Activated naive CD8-positive, alpha-beta T cell treated with anti-CD3 and anti-CD28 coated beads, Interleukin-2, amount 50 U/mL, for 16 hours (primary cell): ENCODE data around the gene IRAK3.
"Not testable (repeated sequence)": the region's sequence is repeated elsewhere in the genome, so short reads cannot be mapped to it uniquely, and the experiment has no call there.

Experiments used
- DNase-seq: peaks from one replicate; pipeline ENCODE4 v3.0.0-alpha.2; 2020; ENCODE audit warnings: low read depth, low spot score

The IRAK3 gene

GRCh38 chr12:66169221-66170170 lies 19.5 kb upstream of the IRAK3 start, which contains the start of gene TMBIM4:
Gene TMBIM4, minus strand, starts transcription at chr12:66169996. Its CDS starts 45 bp downstream, at chr12:66169951.
- DNase-seq: peak; percentile 65

GRCh38 chr12:66170606-66171005 lies 18.4 kb upstream of the IRAK3 start:
- no peak for DNase-seq

DNA sequence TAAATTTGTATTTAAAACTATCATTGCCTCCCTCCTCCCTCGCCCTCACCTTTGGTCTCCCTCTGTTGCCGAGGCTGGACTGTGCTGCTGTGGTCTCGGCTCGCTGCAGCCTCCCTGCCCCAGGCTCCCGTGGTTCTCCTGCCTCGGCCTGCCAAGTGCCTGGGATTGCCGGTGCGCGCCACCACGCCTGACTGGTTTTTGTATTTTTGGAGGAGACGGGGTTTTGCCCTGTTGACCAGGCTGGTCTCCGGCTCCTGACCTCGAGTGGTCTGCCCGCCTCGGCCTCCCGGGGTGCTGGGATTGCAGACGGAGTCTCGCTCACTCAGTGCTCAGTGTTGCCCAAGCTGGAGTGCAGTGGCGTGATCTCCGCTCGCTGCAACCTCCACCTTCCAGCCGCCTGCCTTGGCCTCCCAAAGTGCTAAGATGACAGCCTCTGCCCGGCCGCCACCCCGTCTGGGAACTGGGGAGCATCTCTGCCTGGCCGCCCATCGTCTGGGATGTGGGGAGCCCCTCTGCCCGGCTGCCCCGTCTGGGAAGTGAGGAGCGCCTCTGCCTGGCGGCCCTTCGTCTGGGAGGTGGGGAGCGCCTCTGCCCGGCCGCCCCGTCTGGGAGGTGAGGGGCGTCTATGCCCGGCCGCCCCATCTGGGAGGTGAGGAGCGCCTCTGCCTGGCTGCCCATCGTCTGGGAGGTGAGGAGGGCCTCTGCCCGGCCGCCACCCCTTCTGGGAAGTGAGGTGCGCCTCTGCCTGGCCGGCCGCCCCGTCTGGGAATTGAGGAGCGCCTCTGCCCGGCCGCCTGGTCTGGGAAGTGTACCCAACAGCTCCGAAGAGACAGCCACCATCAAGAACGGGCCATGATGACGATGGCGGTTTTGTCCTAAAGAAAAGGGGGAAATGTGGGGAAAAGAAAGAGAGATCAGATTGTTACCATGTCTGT lies 14.4 kb upstream of the IRAK3 start:
- not testable (repeated sequence) for DNase-seq

DNA sequence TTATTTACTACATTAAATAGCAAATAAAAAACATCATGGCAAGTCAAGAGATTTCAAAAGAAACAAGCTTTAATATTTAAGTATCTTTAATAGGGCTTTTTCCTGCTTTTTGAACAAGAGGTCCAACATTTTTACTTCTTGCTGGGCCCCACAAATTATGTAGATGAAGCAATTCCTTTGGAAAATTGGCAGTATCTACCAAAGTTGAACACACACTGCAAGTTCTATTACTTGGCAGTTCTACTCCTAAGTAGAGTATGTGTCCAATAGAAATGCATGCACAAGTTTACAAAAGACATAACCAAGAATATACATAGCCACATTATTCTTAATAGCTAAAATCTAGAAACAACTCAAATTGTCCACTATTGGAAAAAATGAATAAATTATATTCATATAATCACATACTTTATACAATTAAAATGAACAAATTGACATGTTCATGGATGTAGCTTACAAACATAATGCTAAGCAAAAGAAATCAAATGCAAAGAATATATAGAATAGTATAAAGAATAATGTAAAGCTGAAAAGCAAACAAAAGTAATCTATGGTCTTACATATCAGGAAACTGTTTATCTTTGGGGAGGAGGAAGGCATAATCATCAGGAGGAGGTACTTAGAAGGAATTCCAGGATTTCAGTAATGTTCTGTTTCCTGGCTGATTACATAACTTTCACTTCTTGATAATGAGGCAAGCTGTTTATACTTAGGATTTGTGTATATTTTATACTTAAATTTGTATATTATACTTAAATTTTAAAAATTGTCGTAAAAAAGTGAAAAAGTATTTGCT lies 12.7 kb upstream of the IRAK3 start:
- DNase-seq: no peak

GRCh38 chr12:66182956-66183355 lies 6.1 kb upstream of the IRAK3 start:
- no peak for DNase-seq

GRCh38 chr12:66184822-66185221 lies 4.2 kb upstream of the IRAK3 start:
- not testable (repeated sequence) for DNase-seq

- no peak for DNase-seq
These were observed 2.0 kb upstream of the IRAK3 start for GRCh38 chr12:66187036-66187435.

- no peak for DNase-seq
These were observed 1.2 kb upstream of the IRAK3 start for GRCh38 chr12:66187821-66188220.

DNA sequence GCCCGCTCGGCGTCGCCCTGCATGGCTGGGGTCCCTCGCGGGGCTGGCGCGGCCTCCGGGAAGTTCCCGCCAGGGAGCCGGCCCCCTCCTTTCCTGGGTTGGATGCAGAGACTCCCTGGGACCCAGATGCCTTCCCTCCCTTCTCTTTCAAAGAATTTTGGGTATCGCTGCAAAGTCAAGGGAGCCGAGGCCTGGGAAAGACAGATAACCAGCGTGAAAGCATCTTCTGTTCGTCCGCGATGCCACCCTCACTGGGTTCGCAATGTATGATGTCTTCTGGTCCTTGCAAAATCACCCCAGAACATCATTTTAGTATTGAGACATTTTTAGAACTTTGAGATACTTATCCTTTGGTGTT lies 451 bp downstream of the IRAK3 start:
- DNase-seq: no peak

- DNase-seq: no peak
These were observed 875 bp downstream of the IRAK3 start for GRCh38 chr12:66189889-66190288.

DNA sequence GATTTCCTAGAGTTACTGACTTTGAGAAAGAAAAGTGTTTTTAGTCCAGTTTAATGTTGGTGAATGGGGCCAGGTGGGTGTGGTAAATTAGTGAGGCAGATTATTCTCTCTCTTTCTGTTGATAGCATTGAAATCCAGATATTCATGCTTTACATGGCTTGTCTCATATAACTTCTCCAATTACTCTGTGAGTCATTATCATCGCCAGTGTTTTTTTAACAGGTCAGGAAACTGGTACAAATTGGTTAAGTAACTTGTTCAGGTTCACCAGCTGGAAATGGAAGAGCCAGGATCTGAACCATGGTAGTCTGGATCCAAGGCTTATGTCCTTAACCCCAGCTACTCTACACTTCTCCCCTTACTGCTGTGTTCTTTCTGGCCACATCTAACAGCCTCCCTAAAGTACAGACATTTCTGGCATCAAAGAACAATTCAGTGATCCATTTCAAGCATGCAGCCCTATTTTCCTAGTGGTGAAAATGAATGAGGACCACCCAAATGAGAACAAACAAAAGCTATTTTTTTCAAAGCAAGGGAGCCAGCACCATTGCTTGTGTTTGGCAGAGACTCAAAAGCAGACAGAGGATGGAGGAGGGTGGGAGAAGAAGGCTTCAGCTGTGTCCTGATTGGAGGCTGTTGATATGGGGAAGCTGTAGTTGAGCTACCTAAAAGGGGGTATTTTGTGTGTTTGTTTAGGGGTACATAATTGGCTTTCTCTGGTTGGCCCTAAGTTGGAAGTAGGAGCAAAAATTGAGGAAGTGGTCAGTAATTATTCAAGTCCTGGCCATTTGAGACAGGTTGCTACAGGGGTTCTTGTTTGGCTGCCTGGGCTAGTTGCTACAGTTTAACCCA lies 1.7 kb downstream of the IRAK3 start:
- no peak for DNase-seq

- no peak for DNase-seq
These were observed 2.6 kb downstream of the IRAK3 start for GRCh38 chr12:66191547-66192126.

DNA sequence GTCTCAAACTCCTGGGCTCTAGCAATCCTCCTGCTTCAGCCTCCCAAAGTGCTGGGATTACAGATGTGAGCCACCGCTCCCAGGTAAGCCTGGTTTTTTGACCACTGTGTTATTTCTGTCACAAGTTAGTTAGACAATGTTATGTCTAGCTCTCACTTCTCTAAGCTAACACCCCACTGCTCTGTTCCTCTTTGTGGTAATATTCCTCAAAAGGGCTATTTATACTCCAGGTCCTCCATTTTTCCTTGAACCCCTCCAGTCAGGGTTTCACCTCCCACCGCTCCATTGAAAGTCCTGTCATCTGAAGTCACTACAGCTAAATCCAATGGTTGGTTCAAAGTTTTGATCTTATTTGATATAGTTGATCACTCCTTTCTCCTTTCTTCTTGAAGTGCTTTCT lies 5.1 kb downstream of the IRAK3 start:
- DNase-seq: no peak

GRCh38 chr12:66195242-66195641 lies 6.2 kb downstream of the IRAK3 start:
- no peak for DNase-seq

- DNase-seq: no peak
These were observed 7.8 kb downstream of the IRAK3 start for GRCh38 chr12:66196806-66197205.

DNA sequence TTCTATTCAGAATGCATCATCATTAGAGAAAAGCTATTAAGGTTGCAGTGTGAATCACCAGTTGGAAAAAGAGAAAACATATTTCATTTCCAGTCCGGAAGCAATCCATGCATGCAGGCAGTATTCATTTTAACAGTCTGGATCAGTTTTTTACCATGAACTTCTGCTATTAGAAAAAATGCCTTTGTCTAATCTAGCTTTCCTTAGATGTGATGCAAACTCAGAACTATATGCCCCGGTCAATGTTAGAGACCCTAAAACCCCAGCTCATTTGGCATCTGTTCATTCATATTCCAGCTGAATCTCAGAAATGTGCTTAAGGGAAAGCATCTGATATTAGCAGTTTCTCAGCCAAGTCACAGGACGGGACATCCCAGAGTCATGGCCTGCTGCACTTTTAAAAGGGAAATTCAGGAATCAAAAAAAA lies 8.5 kb downstream of the IRAK3 start:
- DNase-seq: no peak

GRCh38 chr12:66199141-66199540 lies 10.1 kb downstream of the IRAK3 start:
- no peak for DNase-seq

DNA sequence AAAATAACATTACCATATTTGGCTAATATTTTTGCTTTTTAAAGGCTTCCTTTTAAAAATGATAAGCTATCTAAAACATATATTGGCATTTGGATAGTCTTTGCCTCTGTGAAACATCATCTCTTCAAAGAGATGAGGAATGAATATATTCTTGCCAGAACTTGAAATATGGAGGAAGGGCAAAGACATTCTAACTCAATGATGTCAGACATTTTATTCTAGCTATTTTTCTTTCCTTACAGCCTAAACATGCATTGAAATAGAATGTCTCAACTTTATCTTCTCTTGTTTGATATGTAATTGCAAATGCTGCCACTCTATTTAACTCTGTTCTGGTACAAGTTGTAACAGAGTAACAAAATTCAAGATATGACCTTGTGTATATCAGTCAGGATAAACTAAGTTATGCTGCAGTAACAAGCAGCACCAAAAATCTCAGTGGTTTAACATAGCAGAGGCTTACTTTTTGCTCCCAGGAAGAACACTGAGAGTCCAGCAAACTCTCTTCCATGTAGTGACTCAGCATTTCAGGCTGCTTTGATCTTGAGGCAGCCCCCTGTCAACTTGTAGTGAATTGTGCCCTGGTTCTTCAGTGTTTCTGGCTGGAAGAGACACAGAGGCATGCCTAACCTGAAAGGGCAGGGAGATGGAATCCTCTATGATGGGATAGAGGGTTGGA lies 11.0 kb downstream of the IRAK3 start:
- DNase-seq: no peak

GRCh38 chr12:66203820-66204219 lies 14.8 kb downstream of the IRAK3 start:
- no peak for DNase-seq

DNA sequence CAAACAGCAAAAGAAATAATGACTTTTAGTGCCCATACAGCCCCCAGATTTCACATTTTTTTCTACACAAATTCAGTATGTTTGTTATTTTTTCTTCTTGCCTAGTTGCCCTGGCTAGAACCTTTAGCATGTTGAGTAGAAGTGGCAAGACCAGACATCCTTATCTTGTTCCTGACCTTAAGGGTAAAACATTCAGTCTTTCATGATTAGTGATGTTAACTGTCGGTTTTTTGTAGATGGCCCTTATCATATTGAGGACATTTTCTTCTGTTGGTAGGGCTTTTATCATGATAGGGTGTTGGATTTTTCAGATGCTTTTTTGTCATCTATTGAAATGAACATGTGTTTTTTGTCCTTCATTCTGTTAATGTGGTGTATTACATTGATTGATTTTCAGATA lies 17.1 kb downstream of the IRAK3 start:
- DNase-seq: no peak
